ENCODE measurements around the gene QRICH1.

The QRICH1 gene

DNA sequence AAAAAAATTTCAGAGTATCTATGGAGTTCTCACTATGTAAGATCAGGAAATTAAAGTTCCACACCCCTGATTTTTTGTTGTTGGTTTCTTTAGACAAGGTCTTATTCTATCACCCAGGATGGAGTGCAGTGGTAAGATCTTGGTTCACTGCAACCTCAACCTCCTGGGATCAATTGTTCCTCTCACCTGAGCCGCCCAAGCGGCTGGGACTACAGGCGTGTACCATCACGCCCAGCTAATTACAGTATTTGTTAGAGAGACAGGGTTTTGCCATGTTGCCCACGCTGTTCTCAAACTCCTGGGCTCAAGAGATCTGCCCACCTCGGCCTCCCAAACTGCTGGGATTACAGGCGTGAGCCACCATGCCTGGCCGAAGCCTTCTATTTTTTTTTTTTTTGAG is 12.4 kb downstream of the QRICH1 start:
- TF ChIP-seq, protein P1, sequence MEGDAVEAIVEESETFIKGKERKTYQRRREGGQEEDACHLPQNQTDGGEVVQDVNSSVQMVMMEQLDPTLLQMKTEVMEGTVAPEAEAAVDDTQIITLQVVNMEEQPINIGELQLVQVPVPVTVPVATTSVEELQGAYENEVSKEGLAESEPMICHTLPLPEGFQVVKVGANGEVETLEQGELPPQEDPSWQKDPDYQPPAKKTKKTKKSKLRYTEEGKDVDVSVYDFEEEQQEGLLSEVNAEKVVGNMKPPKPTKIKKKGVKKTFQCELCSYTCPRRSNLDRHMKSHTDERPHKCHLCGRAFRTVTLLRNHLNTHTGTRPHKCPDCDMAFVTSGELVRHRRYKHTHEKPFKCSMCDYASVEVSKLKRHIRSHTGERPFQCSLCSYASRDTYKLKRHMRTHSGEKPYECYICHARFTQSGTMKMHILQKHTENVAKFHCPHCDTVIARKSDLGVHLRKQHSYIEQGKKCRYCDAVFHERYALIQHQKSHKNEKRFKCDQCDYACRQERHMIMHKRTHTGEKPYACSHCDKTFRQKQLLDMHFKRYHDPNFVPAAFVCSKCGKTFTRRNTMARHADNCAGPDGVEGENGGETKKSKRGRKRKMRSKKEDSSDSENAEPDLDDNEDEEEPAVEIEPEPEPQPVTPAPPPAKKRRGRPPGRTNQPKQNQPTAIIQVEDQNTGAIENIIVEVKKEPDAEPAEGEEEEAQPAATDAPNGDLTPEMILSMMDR (conservative IDR thresholded peaks at IDR 0.05; ENCODE audit: low read depth, low read length): no peak
- DNase-seq (ENCODE audit: low read depth): no peak
- H3K4me3 ChIP-seq (ENCODE audit: low read length): no peak overlapping the region

DNA sequence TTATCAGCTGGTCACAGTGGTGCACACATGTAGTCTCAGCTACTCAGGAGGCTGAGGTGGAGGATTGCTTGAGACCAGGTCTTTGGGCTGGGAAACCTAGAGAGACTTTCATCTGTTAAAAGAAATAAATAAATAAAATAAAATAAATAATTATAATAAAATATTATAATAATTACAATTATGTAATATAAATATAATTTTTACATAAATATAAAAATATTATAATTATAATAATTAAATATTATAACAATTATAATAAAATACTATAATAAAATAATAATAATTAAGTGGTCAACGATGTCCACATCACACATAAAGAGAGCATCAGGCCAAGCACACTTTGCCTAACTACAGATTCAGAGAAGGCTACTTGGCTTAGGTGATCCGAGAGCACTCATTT is 14.6 kb downstream of the QRICH1 start:
- H3K4me3 ChIP-seq (ENCODE audit: low read length): no peak overlapping the region
- TF ChIP-seq, protein P1 (conservative IDR thresholded peaks at IDR 0.05; ENCODE audit: low read depth, low read length): no peak
- no peak for DNase-seq (ENCODE audit: low read depth)

DNA sequence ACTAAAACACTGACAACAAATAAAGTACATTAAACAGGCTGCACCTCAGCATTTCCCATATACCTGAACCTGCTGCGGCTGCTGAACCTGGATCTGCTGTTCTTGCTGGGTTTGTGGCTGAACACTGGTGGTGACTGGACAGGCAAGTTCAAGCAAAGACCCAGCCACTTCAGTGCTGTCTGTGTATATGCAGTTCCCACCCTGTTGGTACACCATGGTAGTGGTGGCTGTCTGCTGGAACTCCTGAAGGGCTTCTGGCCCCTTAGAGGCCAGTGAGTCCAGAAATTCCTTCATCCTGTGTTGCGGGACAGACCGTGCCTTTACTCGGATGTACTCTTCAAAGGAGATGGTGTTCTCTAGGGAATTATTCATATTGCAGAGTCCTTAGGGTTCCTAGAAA is 17.2 kb downstream of the QRICH1 start:
- no peak for DNase-seq (ENCODE audit: low read depth)
- H3K4me3 ChIP-seq (ENCODE audit: low read length): no peak overlapping the region
- TF ChIP-seq, protein P1 (conservative IDR thresholded peaks at IDR 0.05; ENCODE audit: low read depth, low read length): no peak

DNA sequence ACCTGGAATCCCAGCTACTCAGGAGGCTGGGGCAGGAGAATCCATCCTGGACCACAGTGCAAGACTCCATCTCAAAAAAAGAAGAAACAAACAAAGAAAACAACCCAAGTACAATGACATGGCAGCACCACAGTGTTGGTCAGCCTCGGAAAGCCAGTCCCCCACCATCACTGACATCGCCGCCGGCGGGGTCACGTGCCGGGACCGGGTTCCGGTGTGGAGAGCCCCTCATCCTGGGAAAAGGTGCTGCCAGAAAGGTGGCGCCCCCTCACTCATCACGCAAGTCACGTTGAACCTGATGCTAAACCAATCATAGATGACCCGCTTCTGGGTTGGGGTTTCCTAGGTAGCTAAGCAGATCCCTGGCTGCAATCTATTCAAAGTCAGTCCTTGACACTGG is 17.8 kb downstream of the QRICH1 start:
- no peak for DNase-seq (ENCODE audit: low read depth)
- TF ChIP-seq, protein P1 (conservative IDR thresholded peaks at IDR 0.05; ENCODE audit: low read depth, low read length): no peak
- H3K4me3 ChIP-seq (ENCODE audit: low read length): no peak overlapping the region

DNA sequence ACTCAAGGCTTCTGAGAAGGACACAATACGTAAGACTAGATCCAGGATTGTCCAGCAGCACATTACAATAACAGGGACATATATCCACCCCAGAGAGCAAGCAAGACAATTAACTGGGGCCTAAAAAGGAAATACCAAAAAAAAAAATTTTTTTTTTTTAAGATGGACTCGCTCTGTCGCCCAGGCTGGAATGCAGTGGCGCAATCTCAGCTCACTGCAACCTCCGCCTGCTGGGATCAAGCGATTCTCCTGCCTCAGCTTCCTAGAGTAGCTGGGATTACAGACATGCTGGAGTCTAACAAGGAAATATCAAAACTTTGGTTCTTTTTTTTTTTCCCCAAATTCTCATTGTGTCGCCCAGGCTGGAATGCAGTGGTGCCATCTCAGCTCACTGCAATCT is 35.9 kb downstream of the QRICH1 start:
- no peak overlapping the region for H3K4me3 ChIP-seq (ENCODE audit: low read length)
- no peak for DNase-seq (ENCODE audit: low read depth)
- TF ChIP-seq, protein P1 (conservative IDR thresholded peaks at IDR 0.05; ENCODE audit: low read depth, low read length): no peak

DNA sequence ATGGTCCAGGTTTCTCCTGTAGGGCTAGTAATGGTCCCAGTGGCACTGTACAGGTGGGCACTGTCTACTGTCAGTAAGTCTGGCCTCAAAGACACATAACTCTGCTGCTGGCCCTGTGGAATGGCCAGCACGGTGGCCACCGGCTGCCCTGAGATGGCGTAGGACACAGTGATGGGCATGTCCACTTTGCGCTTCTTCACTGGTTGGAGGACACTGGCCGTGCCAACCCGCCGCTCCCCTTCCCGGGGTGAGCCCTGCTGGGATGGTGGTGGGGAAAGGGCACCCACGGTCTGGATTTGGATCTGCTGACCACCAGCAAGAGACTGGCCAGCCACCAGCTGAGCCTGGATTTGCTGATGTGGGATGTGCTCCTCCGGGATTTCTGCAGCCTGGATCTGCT is 36.6 kb downstream of the QRICH1 start:
- DNase-seq (ENCODE audit: low read depth): no peak

DNA sequence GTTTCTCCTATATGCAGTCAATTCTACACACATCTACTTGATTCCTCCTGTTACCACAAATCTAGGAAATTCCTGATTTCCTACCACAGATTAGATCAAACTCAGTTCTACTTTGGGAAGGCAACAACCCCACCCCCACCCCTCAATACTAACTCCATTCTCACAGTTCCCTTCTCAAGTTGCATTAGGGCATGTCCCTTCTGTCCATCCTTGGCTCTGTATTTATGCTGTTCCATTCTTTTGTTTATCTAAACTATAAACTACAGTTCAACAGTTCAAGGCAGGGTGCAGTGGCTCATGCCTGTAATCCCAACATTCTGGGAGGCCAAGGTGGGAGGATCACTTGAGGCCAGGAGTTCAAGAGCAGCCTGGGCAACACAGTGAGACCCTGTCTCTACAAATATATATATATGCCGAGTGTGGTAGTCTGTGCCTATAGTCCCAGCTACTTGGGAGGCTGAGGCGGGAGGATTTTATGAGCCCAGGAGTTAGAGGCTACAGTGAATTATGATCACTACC is 39.5 kb downstream of the QRICH1 start:
- TF ChIP-seq, protein P1 (conservative IDR thresholded peaks at IDR 0.05; ENCODE audit: low read depth, low read length): no peak
- no peak for DNase-seq (ENCODE audit: low read depth)
- H3K4me3 ChIP-seq (ENCODE audit: low read length): no peak overlapping the region

More for the DNA sequence above, 36.6 kb downstream of the QRICH1 start:
- TF ChIP-seq, protein P1 (conservative IDR thresholded peaks at IDR 0.05; ENCODE audit: low read depth, low read length): no peak
- no peak overlapping the region for H3K4me3 ChIP-seq (ENCODE audit: low read length)

All from retinal pigment epithelial cell (primary cell).